Central memory CD8-positive, alpha-beta T cell (primary cell): ENCODE results near the gene CHCHD6.

Experiments
- ATAC-seq: fragments of 150-1000 bp; cut with Tn5 transposase; replicated peaks from 2 replicates; pipeline ENCODE4 v1.10.0; 2022; ENCODE audit warnings: mild to moderate bottlenecking, moderate FRiP score, moderate number of reproducible peaks; ENCODE audit not compliant: poor library complexity, severe bottlenecking; ENCODE audit errors: extremely low read depth
- DNase-seq, 2 donors: peaks; one replicate each; pipeline ENCODE4 v3.0.0; 2021; ENCODE audit warnings: low spot score in 2 of 2
- H3K27ac Mint-ChIP-seq: one replicate; pipeline ENCODE4 v1.8.0; 2022; ENCODE audit warnings: low read depth, mild to moderate bottlenecking, moderate library complexity, mixed read lengths
- H3K27me3 Mint-ChIP-seq: one replicate; pipeline ENCODE4 v1.8.0; 2022; ENCODE audit warnings: mixed read lengths
- H3K36me3 Mint-ChIP-seq: one replicate; pipeline ENCODE4 v1.8.0; 2022; ENCODE audit warnings: mild to moderate bottlenecking, moderate library complexity, mixed read lengths; ENCODE audit not compliant: insufficient read depth
- H3K4me1 Mint-ChIP-seq: one replicate; pipeline ENCODE4 v1.8.0; 2022; ENCODE audit warnings: mixed read lengths
- H3K4me3 Mint-ChIP-seq: one replicate; pipeline ENCODE4 v1.8.0; 2022; ENCODE audit warnings: mild to moderate bottlenecking, moderate library complexity, mixed read lengths
- H3K9me3 Mint-ChIP-seq: one replicate; pipeline ENCODE4 v1.8.0; 2022; ENCODE audit warnings: mixed read lengths

CHCHD6 gene

DNA sequence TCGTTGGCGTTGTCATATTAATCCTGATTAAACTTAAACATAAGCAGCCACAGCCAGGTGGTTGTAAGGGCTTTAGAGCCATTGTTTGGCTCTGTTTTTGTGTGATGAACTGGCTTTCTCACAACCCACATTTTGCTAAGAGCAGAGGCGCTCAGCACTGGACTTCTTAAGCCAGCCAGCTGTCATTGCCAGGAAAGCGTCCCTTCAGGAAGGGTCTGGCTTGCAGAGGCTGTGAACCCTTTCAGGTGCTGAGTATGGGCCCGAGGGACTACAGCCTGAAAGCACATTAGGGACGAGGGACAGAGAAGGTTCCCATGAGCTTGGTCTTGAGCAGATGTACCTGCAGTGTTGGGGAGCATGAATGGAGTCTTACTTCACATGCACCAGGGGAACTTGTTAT lies 112.3 kb downstream of the CHCHD6 start:
- no peak overlapping the region for H3K4me3 Mint-ChIP-seq
- H3K27me3 Mint-ChIP-seq: no peaks in the 10 kb centered on the region
- DNase-seq (no peak), ATAC-seq (no peak)
- H3K27ac Mint-ChIP-seq: no peak overlapping the region
- H3K4me1 Mint-ChIP-seq: no peaks in the 10 kb centered on the region
- peaks cover 1% of the 10 kb centered on the region for H3K36me3 Mint-ChIP-seq
- no peaks in the 10 kb centered on the region for H3K9me3 Mint-ChIP-seq

GRCh38 chr3:126816986-126817777 lies 113.1 kb downstream of the CHCHD6 start:
- Mint-ChIP-seq H3K27ac (no peak overlapping the region), H3K36me3 (peaks cover 1% of the 10 kb centered on the region), H3K4me3 (no peak overlapping the region), H3K27me3 (no peaks in the 10 kb centered on the region), H3K9me3 (no peaks in the 10 kb centered on the region), H3K4me1 (no peaks in the 10 kb centered on the region)
- ATAC-seq: no peak
- DNase-seq: no peak

DNA sequence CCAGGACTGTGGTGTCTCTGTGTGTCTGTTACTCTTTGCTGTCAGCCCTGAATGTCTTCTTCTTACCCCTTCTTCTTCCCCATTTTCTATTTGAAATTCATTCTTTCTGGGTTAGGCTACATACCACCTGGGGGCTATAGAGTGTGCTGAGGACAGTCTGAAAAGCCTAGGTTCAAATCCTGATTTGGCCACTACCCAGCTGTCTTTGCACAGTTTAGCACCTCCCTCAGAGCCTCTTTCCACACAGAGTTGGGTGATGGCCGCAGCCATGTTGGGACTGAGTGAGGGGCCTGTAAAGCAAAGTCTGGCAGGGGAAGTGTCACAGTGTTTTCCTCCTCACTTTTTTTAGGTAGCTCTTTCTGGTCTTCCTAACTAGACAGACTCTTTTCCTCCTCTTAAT lies 113.7 kb downstream of the CHCHD6 start:
- no peak for ATAC-seq
- no peaks in the 10 kb centered on the region for H3K27me3 Mint-ChIP-seq
- no peaks in the 10 kb centered on the region for H3K4me1 Mint-ChIP-seq
- H3K9me3 Mint-ChIP-seq: no peaks in the 10 kb centered on the region
- H3K36me3 Mint-ChIP-seq: peaks cover 1% of the 10 kb centered on the region
- DNase-seq: no peak
- H3K27ac Mint-ChIP-seq: no peak overlapping the region
- H3K4me3 Mint-ChIP-seq: no peak overlapping the region

DNA sequence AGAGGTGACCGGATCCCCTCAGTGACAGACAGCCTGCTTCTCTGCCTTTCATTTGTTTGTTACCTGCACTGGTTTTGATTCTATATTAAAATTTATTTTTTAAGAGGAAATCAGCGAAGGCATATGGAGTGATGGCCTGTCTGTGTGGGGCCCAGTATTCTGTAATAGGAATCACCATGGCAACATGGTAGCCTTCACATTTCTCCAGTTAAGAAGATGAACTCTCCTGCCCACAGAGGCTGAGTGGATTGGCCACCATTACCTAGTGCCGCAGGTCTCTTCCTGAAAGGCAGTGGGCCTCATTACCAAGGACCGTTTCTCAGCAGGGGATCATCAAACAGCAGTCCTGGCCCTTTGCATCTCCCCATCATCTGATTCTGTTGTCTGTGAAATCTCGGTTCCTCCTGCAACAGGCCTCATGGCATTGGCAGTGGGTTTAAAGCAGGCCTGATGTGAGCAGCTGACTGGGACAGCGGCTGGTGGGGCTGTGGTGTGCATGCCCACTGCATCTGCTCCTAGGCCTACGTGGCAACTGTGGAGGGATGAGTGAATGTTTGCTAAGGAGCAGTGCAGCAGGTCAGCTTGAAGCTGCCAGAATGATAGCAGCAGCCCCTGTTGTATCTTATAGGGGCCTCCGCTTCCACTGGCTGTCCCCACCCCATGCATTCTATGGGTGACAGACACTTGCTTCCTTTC lies 114.5 kb downstream of the CHCHD6 start:
- H3K27me3 Mint-ChIP-seq: no peaks in the 10 kb centered on the region
- no peak overlapping the region for H3K4me3 Mint-ChIP-seq
- H3K27ac Mint-ChIP-seq: no peak overlapping the region
- peaks cover under 1% of the 10 kb centered on the region for H3K36me3 Mint-ChIP-seq
- H3K4me1 Mint-ChIP-seq: no peaks in the 10 kb centered on the region
- ATAC-seq (no peak), DNase-seq (no peak)
- H3K9me3 Mint-ChIP-seq: no peaks in the 10 kb centered on the region

GRCh38 chr3:126826693-126827092 lies 122.7 kb downstream of the CHCHD6 start:
- Mint-ChIP-seq H3K27me3 (no peaks in the 10 kb centered on the region), H3K4me1 (peaks cover 16% of the 10 kb centered on the region), H3K4me3 (no peak overlapping the region), H3K9me3 (no peaks in the 10 kb centered on the region), H3K27ac (no peak overlapping the region), H3K36me3 (no peaks in the 10 kb centered on the region)
- DNase-seq (no peak), ATAC-seq (no peak)

GRCh38 chr3:126827121-126827520 lies 123.1 kb downstream of the CHCHD6 start:
- Mint-ChIP-seq H3K4me1 (peaks cover 16% of the 10 kb centered on the region), H3K27me3 (no peaks in the 10 kb centered on the region), H3K27ac (no peak overlapping the region), H3K9me3 (no peaks in the 10 kb centered on the region), H3K36me3 (no peaks in the 10 kb centered on the region), H3K4me3 (no peak overlapping the region)
- DNase-seq (no peak), ATAC-seq (no peak)

DNA sequence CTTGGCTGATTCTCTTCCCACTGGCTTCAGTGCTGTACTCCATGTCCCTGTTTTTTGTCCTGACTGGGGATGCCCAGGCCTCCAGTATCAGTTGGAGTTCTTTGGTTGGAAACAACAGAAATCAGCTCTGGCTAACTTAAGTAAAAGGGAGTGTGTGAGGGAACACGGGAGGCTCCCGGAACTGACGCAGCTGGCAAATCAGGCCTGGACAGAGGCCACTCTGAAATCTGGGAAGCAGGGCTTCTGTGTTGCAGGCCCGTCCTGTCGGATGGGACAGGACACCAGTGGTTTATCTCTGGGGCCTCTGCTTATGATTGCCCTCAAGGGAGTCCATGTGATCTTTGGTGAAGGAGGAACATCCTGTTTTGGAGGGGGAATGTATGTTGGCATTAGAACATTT lies 124.3 kb downstream of the CHCHD6 start:
- no peak overlapping the region for H3K27ac Mint-ChIP-seq

DNA sequence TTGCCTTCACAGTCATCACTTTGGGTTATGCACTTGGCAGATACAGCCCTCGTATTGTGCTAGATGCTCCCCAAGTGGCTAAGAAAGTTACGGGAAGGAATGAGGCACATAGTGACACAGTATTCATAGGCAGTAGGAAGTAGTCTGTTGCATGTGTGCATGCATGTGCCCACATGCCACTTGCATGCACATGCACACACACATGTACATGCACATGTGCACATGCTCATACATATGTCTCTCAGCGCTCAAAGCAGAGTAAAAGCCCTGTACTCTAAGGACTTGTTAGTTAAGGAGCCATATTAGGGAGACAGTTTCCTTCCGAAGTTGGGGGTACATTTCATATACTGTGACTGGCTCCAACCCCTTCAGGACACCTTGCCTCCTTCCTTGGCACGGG lies 128.9 kb downstream of the CHCHD6 start:
- Mint-ChIP-seq H3K36me3 (no peaks in the 10 kb centered on the region), H3K9me3 (no peaks in the 10 kb centered on the region), H3K27ac (no peak overlapping the region), H3K4me3 (no peak overlapping the region), H3K4me1 (peaks cover 14% of the 10 kb centered on the region), H3K27me3 (no peaks in the 10 kb centered on the region)
- DNase-seq (no peak), ATAC-seq (no peak)

More for the DNA sequence above, 124.3 kb downstream of the CHCHD6 start:
- DNase-seq (no peak), ATAC-seq (no peak)
- H3K36me3 Mint-ChIP-seq: no peaks in the 10 kb centered on the region
- no peaks in the 10 kb centered on the region for H3K9me3 Mint-ChIP-seq
- H3K4me3 Mint-ChIP-seq: no peak overlapping the region
- H3K27me3 Mint-ChIP-seq: no peaks in the 10 kb centered on the region
- H3K4me1 Mint-ChIP-seq: peaks cover 16% of the 10 kb centered on the region

DNA sequence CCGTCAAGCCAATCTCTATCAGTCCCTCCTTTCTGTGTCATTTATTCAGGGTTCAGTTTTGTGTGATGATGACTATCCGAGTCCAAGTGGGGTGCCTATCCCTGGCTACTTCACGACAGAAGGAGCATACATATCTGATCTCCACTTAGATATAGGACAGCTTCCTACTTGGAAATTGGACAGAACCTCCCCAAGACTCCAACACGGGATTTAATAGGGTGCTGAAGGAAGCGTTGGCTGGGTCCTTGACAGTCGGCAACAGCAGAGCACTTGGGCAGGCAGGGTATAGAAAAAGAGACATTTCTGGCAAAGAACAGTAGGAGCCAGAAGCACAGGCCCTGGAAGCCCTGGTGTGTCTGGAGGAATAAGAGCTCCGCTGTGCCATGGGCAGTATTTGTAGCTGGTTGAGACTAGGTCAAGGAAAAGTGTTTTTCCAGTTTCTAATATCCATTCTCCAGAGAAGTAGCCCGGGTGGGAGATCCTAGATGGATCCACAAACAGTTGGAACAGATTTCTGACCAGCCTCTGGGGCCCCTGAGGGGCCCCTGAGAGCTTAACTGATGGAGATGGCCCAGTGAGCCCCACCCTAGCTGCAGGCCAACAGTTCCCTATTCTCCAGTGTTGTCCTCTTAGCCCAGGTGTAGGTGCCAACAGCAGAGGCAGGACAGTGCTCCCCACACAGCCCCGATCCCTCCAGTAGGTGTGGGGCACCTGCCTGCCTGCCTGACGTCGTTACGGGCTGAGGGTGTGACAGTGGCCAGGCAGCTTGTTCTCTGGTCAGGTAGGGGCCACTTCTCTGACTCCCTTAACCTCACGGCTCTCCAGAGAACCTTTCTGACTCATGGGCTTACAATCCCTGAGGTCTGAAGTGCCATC lies 130.8 kb downstream of the CHCHD6 start:
- Mint-ChIP-seq H3K27ac (no peak overlapping the region), H3K36me3 (no peaks in the 10 kb centered on the region), H3K4me1 (no peaks in the 10 kb centered on the region), H3K9me3 (no peaks in the 10 kb centered on the region), H3K4me3 (no peak overlapping the region), H3K27me3 (no peaks in the 10 kb centered on the region)
- ATAC-seq (no peak), DNase-seq (no peak)

GRCh38 chr3:126835472-126836219 lies 131.6 kb downstream of the CHCHD6 start:
- ATAC-seq: no peak
- Mint-ChIP-seq H3K4me3 (no peak overlapping the region), H3K36me3 (no peaks in the 10 kb centered on the region), H3K9me3 (no peaks in the 10 kb centered on the region), H3K27me3 (no peaks in the 10 kb centered on the region), H3K27ac (no peak overlapping the region), H3K4me1 (no peaks in the 10 kb centered on the region)
- DNase-seq: no peak

DNA sequence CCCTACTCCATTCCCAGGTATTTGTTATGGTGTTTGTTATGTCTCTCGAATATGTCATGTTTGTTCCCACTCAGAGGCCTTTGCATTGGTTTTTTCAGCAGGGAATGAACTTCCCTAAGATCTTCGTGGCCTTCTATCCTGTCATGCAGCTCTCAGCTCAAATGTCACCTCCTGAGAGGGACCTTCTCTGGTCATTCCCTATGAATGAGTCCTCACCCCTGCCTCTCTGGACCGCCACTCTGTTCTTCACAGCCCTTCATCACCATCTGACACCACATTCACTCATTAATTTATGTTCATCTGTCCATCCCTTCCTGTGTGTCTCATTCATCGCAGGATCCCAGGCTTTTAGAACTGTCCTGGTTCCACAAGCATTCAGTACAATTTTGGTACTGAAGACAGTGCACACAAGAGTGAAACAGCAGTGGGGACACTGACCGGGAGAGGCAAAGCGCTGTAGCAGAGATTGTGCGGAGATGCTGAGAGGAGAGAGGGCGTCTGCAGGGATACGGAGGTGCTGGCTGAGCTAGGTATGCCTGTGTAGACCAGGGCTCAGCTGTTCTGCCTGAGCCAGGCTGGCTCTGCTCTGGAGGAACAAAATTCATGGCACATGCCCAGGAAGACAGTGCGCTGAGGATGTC lies 132.3 kb downstream of the CHCHD6 start:
- no peaks in the 10 kb centered on the region for H3K27me3 Mint-ChIP-seq
- H3K36me3 Mint-ChIP-seq: no peaks in the 10 kb centered on the region
- DNase-seq: no peak
- ATAC-seq: no peak
- no peak overlapping the region for H3K27ac Mint-ChIP-seq
- no peaks in the 10 kb centered on the region for H3K4me1 Mint-ChIP-seq
- H3K9me3 Mint-ChIP-seq: no peaks in the 10 kb centered on the region
- no peak overlapping the region for H3K4me3 Mint-ChIP-seq

- Mint-ChIP-seq H3K27me3 (no peaks in the 10 kb centered on the region), H3K36me3 (no peaks in the 10 kb centered on the region), H3K4me1 (no peaks in the 10 kb centered on the region), H3K9me3 (no peaks in the 10 kb centered on the region), H3K4me3 (no peak overlapping the region), H3K27ac (no peak overlapping the region)
- ATAC-seq (no peak), DNase-seq (no peak)
Observed at GRCh38 chr3:126837773-126838172, 133.7 kb downstream of the CHCHD6 start.
